ENCODE data around the gene ABCD1. TPM values are rescaled to one million over a fixed set of nuclear protein-coding genes. Genes with fewer than 3 reads are reported as not detected.

ABCD1 gene
- total RNA-seq, 4 donors from 2014 or later: 14.4 to 38.8 (median 22.0) TPM

GRCh38 chrX:153777261-153778090 is 52.8 kb downstream of the ABCD1 start:
- Histone ChIP-seq H3K27ac (no peak overlapping the region), H3K4me3 (no peak overlapping the region), H3K36me3 (peaks cover 0 to 57% of the 10 kb centered on the region in 2 donors), H3K4me1 (peaks cover 0 to 25% (median 0%) of the 10 kb centered on the region in 3 donors), H3K9me3 (no peaks in the 10 kb centered on the region), H3K27me3 (no peaks in the 10 kb centered on the region)
- WGBS, 2 donors (ENCODE audit: low coverage in 1 of 2): 90% methylated on average over 2 of the region's 34 CpGs; no CpG with 5 or more reads in 1 of the 2 donors
- TF ChIP-seq EP300 (IDR thresholded peaks at IDR 0.05): no peak
- no peak for TF ChIP-seq POLR2AphosphoS5 (IDR thresholded peaks at IDR 0.05)
- TF ChIP-seq, protein P1, sequence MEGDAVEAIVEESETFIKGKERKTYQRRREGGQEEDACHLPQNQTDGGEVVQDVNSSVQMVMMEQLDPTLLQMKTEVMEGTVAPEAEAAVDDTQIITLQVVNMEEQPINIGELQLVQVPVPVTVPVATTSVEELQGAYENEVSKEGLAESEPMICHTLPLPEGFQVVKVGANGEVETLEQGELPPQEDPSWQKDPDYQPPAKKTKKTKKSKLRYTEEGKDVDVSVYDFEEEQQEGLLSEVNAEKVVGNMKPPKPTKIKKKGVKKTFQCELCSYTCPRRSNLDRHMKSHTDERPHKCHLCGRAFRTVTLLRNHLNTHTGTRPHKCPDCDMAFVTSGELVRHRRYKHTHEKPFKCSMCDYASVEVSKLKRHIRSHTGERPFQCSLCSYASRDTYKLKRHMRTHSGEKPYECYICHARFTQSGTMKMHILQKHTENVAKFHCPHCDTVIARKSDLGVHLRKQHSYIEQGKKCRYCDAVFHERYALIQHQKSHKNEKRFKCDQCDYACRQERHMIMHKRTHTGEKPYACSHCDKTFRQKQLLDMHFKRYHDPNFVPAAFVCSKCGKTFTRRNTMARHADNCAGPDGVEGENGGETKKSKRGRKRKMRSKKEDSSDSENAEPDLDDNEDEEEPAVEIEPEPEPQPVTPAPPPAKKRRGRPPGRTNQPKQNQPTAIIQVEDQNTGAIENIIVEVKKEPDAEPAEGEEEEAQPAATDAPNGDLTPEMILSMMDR (IDR thresholded peaks at IDR 0.05): no peak
- no peak for TF ChIP-seq POLR2A (IDR thresholded peaks at IDR 0.05)
- ATAC-seq: no peak

DNA sequence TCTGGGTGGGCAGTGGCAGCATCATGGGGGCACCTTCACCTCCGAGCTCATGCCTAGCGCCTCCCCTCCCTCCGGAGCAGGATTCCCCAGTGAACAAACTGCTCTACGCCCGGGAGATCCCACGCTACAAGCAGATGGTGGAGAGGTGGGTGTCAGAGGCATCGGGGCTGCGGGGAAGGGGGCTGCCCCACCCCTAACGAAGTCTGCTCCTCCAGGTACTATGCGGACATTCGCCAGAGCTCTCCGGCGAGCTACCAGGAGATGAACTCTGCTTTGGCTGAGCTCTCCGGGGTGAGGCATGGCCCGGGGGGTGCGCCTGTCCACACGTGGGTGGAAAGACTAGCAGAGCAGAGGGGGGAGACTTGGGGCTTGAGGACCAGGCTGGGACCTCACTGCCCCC is 53.5 kb downstream of the ABCD1 start:
- TF ChIP-seq EP300 (IDR thresholded peaks at IDR 0.05) (no peak), POLR2A (IDR thresholded peaks at IDR 0.05) (no peak), POLR2AphosphoS5 (IDR thresholded peaks at IDR 0.05) (no peak)
- TF ChIP-seq, protein P1 (IDR thresholded peaks at IDR 0.05): no peak
- H3K4me1 ChIP-seq: peaks cover 0 to 28% (median 0%) of the 10 kb centered on the region in 3 donors
- no peak for ATAC-seq
- no peaks in the 10 kb centered on the region for H3K27me3 ChIP-seq
- H3K4me3 ChIP-seq: no peak overlapping the region
- peaks cover 0 to 50% of the 10 kb centered on the region in 2 donors for H3K36me3 ChIP-seq
- H3K27ac ChIP-seq: no peak overlapping the region
- no peaks in the 10 kb centered on the region for H3K9me3 ChIP-seq
- 80% methylated on average over 2 of the region's 17 CpGs; no CpG with 5 or more reads in 1 of the 2 donors for WGBS, 2 donors (ENCODE audit: low coverage in 1 of 2)

DNA sequence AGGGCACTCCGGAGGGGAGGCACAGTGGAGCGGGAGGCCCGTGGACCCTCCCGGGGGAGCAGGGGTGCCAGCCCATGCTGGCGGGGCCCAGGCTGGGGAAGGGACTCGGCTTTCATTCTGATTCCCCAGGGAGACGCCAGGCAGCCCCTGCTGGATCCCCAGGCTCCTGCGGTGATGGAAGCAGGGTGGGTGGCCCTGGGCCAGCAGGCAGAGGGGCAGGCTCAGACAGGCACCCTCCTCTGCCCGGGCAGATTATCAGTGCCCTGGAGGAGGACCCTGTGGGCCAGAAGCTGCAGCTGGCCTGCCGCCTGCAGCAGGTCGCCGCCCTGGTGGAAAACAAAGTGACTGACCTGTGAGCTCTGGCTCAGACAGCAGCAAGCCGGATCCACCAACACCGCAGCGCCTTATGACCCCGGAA is 54.0 kb downstream of the ABCD1 start:
- no peak for ATAC-seq
- Histone ChIP-seq H3K36me3 (peaks cover 0 to 45% of the 10 kb centered on the region in 2 donors), H3K27me3 (no peaks in the 10 kb centered on the region), H3K9me3 (no peaks in the 10 kb centered on the region), H3K4me3 (no peak overlapping the region), H3K27ac (no peak overlapping the region), H3K4me1 (peaks cover 0 to 28% (median 0%) of the 10 kb centered on the region in 3 donors)
- WGBS, 2 donors (ENCODE audit: low coverage in 1 of 2): 60% methylated on average over 1 of the region's 16 CpGs; no CpG with 5 or more reads in 1 of the 2 donors
- TF ChIP-seq, protein P1 (IDR thresholded peaks at IDR 0.05): no peak
- TF ChIP-seq POLR2A (IDR thresholded peaks at IDR 0.05) (no peak), EP300 (IDR thresholded peaks at IDR 0.05) (no peak), POLR2AphosphoS5 (IDR thresholded peaks at IDR 0.05) (no peak)

DNA sequence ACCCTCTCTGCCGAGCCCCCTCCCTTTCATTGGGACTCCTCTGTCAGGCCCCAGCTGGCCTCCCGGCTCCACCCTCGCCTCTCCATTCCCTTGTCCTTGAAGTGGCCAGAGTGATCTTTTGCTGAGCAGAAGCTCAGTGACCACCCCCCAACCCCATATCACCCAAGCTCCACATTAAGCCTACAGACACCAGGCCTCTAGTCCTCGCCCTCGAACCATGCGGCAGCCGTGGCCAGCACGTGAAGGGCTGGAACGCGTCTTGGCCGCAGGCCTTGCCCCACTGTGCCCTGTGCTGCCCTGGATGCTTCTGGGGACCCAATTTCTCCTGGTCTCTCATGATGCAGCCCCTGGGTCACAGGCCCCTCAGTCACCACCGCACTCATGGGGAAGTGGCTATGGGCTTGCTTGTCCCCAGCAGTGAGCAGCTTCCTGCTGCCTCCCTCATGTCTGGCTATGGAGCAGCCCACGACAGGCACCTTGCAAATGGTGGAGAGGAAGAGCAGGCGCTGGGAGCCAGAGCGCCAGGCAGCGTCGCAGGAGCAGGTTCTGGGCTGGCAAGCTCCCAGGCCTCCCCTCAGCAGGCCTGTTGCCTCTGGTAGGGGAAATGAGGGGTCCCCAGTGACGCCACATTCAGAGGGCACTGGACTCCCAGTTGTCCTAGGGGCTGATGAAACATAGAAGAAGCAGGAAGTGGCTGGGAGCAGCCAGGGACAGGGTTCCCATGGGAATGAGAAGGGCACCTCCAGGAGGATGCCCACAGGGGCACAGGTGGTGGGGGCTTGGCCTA is 55.4 kb downstream of the ABCD1 start:
- TF ChIP-seq EP300 (IDR thresholded peaks at IDR 0.05) (no peak), POLR2AphosphoS5 (IDR thresholded peaks at IDR 0.05) (no peak), POLR2A (IDR thresholded peaks at IDR 0.05) (no peak)
- TF ChIP-seq, protein P1 (IDR thresholded peaks at IDR 0.05): no peak
- WGBS, 2 donors (ENCODE audit: low coverage in 1 of 2): 65% methylated on average over 2 of the region's 18 CpGs; no CpG with 5 or more reads in 1 of the 2 donors
- H3K36me3 ChIP-seq: peaks cover 0 to 43% of the 10 kb centered on the region in 2 donors
- peaks cover 0 to 28% (median 0%) of the 10 kb centered on the region in 3 donors for H3K4me1 ChIP-seq
- H3K27me3 ChIP-seq: no peaks in the 10 kb centered on the region
- H3K9me3 ChIP-seq: no peaks in the 10 kb centered on the region
- no peak for ATAC-seq
- peak overlapping the region in 1 of 2 donors; percentile 33 for H3K4me3 ChIP-seq
- peak overlapping the region; percentile 51 to 82 (median 74) for H3K27ac ChIP-seq

Data from gastroesophageal sphincter (tissue), 4 donors.